ENCODE data around the gene VGLL3. TPM values are rescaled to one million over a fixed set of nuclear protein-coding genes. Genes with fewer than 3 reads are reported as not detected.

VGLL3 gene
- total RNA-seq, 1 experiment from 2014 or later, result 0.15 TPM

GRCh38 chr3:87001473-87002098 lies 10.6 kb upstream of the VGLL3 start:
- no peak overlapping the region for H3K27ac ChIP-seq (ENCODE audit: low read length)
- H3K36me3 ChIP-seq (ENCODE audit: control insufficient read depth, insufficient read depth, low read length), result no peaks in the 10 kb centered on the region
- no peak overlapping the region for H3K4me3 ChIP-seq (ENCODE audit: low read depth in 2 of 2, low read length in 2 of 2)
- no peak for ATAC-seq
- TF ChIP-seq POLR2AphosphoS5 (IDR thresholded peaks at IDR 0.05; ENCODE audit: low read depth, low read length) (no peak), CTCF (IDR thresholded peaks at IDR 0.05) (no peak), TCF7L2 (IDR thresholded peaks at IDR 0.05; ENCODE audit: low read depth, low read length) (no peak)
- H3K4me1 ChIP-seq (ENCODE audit: control insufficient read depth, insufficient read depth, low read length), result no peaks in the 10 kb centered on the region
- intact Hi-C loops (cut with micrococcal nuclease; ENCODE audit: unreplicated experiment), result no loop called here
- CTCF ChIA-PET, result no interaction called here
- no peaks in the 10 kb centered on the region for H3K9me3 ChIP-seq (ENCODE audit: control insufficient read depth, insufficient read depth, low read depth, low read length)
- BruUV-seq (replicated peaks), result no TSS peak
- POLR2A ChIA-PET, result no interaction called here
- in situ Hi-C loops (cut with HindIII; ENCODE audit: low pct_unique_long_range_greater_than_20kb, low sequenced_read_pairs), result no loop called here
- H3K27me3 ChIP-seq (ENCODE audit: control insufficient read depth, insufficient read depth, low read length), result no peaks in the 10 kb centered on the region
- no peak for DNase-seq (ENCODE audit: low read depth, low spot score)

- no peak overlapping the region for H3K4me3 ChIP-seq (ENCODE audit: low read depth in 2 of 2, low read length in 2 of 2)
- H3K27ac ChIP-seq (ENCODE audit: low read length), result no peak overlapping the region
- ATAC-seq (no peak), DNase-seq (ENCODE audit: low read depth, low spot score) (no peak)
- H3K9me3 ChIP-seq (ENCODE audit: control insufficient read depth, insufficient read depth, low read depth, low read length), result no peaks in the 10 kb centered on the region
- CTCF ChIA-PET, result no interaction called here
- intact Hi-C loops (cut with micrococcal nuclease; ENCODE audit: unreplicated experiment) (no loop called here), in situ Hi-C loops (cut with HindIII; ENCODE audit: low pct_unique_long_range_greater_than_20kb, low sequenced_read_pairs) (no loop called here)
- no peak for TF ChIP-seq POLR2AphosphoS5 (IDR thresholded peaks at IDR 0.05; ENCODE audit: low read depth, low read length)
- no peak for TF ChIP-seq CTCF (IDR thresholded peaks at IDR 0.05)
- BruUV-seq (replicated peaks), result no TSS peak
- no peaks in the 10 kb centered on the region for H3K27me3 ChIP-seq (ENCODE audit: control insufficient read depth, insufficient read depth, low read length)
- H3K36me3 ChIP-seq (ENCODE audit: control insufficient read depth, insufficient read depth, low read length), result no peaks in the 10 kb centered on the region
- POLR2A ChIA-PET, result no interaction called here
- no peaks in the 10 kb centered on the region for H3K4me1 ChIP-seq (ENCODE audit: control insufficient read depth, insufficient read depth, low read length)
Observed at GRCh38 chr3:87000940-87001339, 10.0 kb upstream of the VGLL3 start.

- H3K27ac ChIP-seq (ENCODE audit: low read length), result no peak overlapping the region
- no peaks in the 10 kb centered on the region for H3K36me3 ChIP-seq (ENCODE audit: control insufficient read depth, insufficient read depth, low read length)
- ChIA-PET POLR2A (no interaction called here), CTCF (no interaction called here)
- intact Hi-C loops (cut with micrococcal nuclease; ENCODE audit: unreplicated experiment), result no loop called here
- H3K27me3 ChIP-seq (ENCODE audit: control insufficient read depth, insufficient read depth, low read length), result no peaks in the 10 kb centered on the region; the same call in 1 of the 2 replicates
- no peaks in the 10 kb centered on the region for H3K9me3 ChIP-seq (ENCODE audit: control insufficient read depth, insufficient read depth, low read depth, low read length)
- DNase-seq (ENCODE audit: low read depth, low spot score) (no peak), ATAC-seq (no peak)
- H3K4me3 ChIP-seq (ENCODE audit: low read depth in 2 of 2, low read length in 2 of 2), result no peak overlapping the region
- BruUV-seq (replicated peaks), result no TSS peak
- no peaks in the 10 kb centered on the region for H3K4me1 ChIP-seq (ENCODE audit: control insufficient read depth, insufficient read depth, low read length)
- TF ChIP-seq TCF7L2 (IDR thresholded peaks at IDR 0.05; ENCODE audit: low read depth, low read length) (no peak), REST (IDR thresholded peaks at IDR 0.05; ENCODE audit: insufficient read depth in 1 of 2, low read depth in 2 of 2, low read length in 1 of 2) (no peak), SIN3A (IDR thresholded peaks at IDR 0.05; ENCODE audit: borderline replicate concordance, insufficient read depth, low read depth, low read length) (no peak), CTCF (IDR thresholded peaks at IDR 0.05) (no peak), POLR2AphosphoS5 (IDR thresholded peaks at IDR 0.05; ENCODE audit: low read depth, low read length) (no peak)
- in situ Hi-C loops (cut with HindIII; ENCODE audit: low pct_unique_long_range_greater_than_20kb, low sequenced_read_pairs), result no loop called here
Observed at GRCh38 chr3:86998569-86998968, 7.6 kb upstream of the VGLL3 start.
